HepG2 (cell line): ENCODE measurements around the gene CRYM. TPM values are rescaled to one million over a fixed set of nuclear protein-coding genes. Genes with fewer than 3 reads are reported as not detected.
A peak's percentile ranks its signal among the peaks of the same experiment; 100 is the strongest.

Source experiments
- DNMT3B ChIP-seq: conservative IDR thresholded peaks from 2 replicates; pipeline ENCODE4 v1.6.1; 2016; ENCODE audit warnings: missing biosample characterization, control low read depth
- MYNN ChIP-seq: sonication (generic); formaldehyde crosslinking; IDR thresholded peaks from 2 replicates; pipeline ENCODE4 v1.4.0; 2020; ENCODE audit warnings: mild to moderate bottlenecking, low read depth, missing genetic modification reagents
- NAIF1 ChIP-seq: sonication (generic); formaldehyde crosslinking; IDR thresholded peaks from 2 replicates; pipeline ENCODE4 v1.5.0; 2020; ENCODE audit warnings: mild to moderate bottlenecking, missing genetic modification reagents, borderline replicate concordance
- NFIC ChIP-seq: IDR thresholded peaks from 2 replicates; pipeline ENCODE4 v1.6.1; 2012; ENCODE audit warnings: mild to moderate bottlenecking, low read length, inconsistent platforms
- POLR2A ChIP-seq, 2 experiments: IDR thresholded peaks; 2 replicates each; pipeline ENCODE4 v1.6.1; 2011; ENCODE audit warnings: low read depth in 2 of 2, low read length in 2 of 2, mild to moderate bottlenecking in 1 of 2, moderate library complexity in 1 of 2; ENCODE audit not compliant: insufficient read depth in 1 of 2
- RBM22 ChIP-seq: fragments of 200-400 bp; formaldehyde crosslinking; optimal IDR thresholded peaks from 2 replicates; pipeline ENCODE3; 2017; ENCODE audit warnings: mild to moderate bottlenecking, low read length, moderate library complexity
- SPEN ChIP-seq: sonication (generic); formaldehyde crosslinking; IDR thresholded peaks from 2 replicates; pipeline ENCODE4 v1.5.1; 2020; ENCODE audit warnings: low read depth, mild to moderate bottlenecking, missing genetic modification reagents
- ZBED4 ChIP-seq: sonication (generic); formaldehyde crosslinking; IDR thresholded peaks from 2 replicates; pipeline ENCODE4 v1.4.0; 2020; ENCODE audit warnings: missing genetic modification reagents, borderline replicate concordance
- ZBTB43 ChIP-seq: sonication (generic); formaldehyde crosslinking; conservative IDR thresholded peaks from 2 replicates; pipeline ENCODE4 v1.4.0; 2020; ENCODE audit warnings: missing genetic modification reagents
- ZBTB8A ChIP-seq: sonication (generic); formaldehyde crosslinking; IDR thresholded peaks from 2 replicates; pipeline ENCODE4 v1.4.0; 2020; ENCODE audit warnings: mild to moderate bottlenecking, low read depth, missing genetic modification reagents, borderline replicate concordance
- ZNF781 ChIP-seq: sonication (generic); formaldehyde crosslinking; IDR thresholded peaks from 2 replicates; pipeline ENCODE4 v1.5.1; 2020; ENCODE audit warnings: borderline replicate concordance, mild to moderate bottlenecking, missing genetic modification reagents; ENCODE audit errors: not compliant biosample characterization
- polyA plus RNA-seq, 8 experiments: library from polyadenylated mRNA; depleted of rRNA in 3 of 8; stranded (reverse) in 7 of 8; unstranded in 1 of 8; fragments of >200 nt; fragmentation: Illumina TruSeq in 4 of 8; extraction: Trizol in 4 of 8; gene quantifications; 2 replicates each; pipeline versions ENCODE4 v1.2.1 to v1.2.3, GENCODE V29; 2011 to 2016; ENCODE audit warnings: low read depth in 4 of 8, missing spikeins in 1 of 8, mixed read lengths in 1 of 8; ENCODE audit not compliant: insufficient read depth in 1 of 8
- total RNA-seq, 5 experiments: library from RNA; depleted of rRNA; stranded (reverse); fragments of >200 nt; fragmentation: Illumina TruSeq; extraction: Trizol; gene quantifications; 2 replicates each; pipeline ENCODE4 v1.2.3, GENCODE V29; 2016; ENCODE audit warnings: low read depth in 1 of 5
- TF ChIP-seq, protein P1 (sequence below): sonication (generic); formaldehyde crosslinking; IDR thresholded peaks from 2 replicates; pipeline ENCODE4 v1.8.1; 2022; ENCODE audit warnings: mild to moderate bottlenecking, missing genetic modification reagents
- TF ChIP-seq, protein P2 (sequence below), 2 experiments: sonication (generic) in 1 of 2; formaldehyde crosslinking in 1 of 2; IDR thresholded peaks; 2 replicates each; pipeline versions ENCODE4 v1.4.0 to v1.6.1; 2016 to 2020; ENCODE audit warnings: borderline replicate concordance in 1 of 2, low read depth in 1 of 2, mild to moderate bottlenecking in 1 of 2, missing genetic modification reagents in 1 of 2

CRYM gene
- total and polyA plus RNA-seq, 2 of the 13 experiments (the other 11 are each of a cell fraction or from before 2014, with no cell fraction given): 1.9 to 2.2 TPM

GRCh38 chr16:21277927-21278706 lies at the start of gene CRYM (continued):
- TF ChIP-seq ZBTB43 (CRISPR knock-in tag) (peak; percentile 38; the same call in 1 of the 2 replicates), ZBED4 (0 out of 2 replicates have a peak, but pooled peaks have one; percentile 45), POLR2A (IDR thresholded peaks at IDR 0.05; ENCODE audit: insufficient read depth in 1 of 2, low read depth in 2 of 2, low read length in 2 of 2) (no peak), SPEN (peak; percentile 89), NFIC (no peak), NAIF1 (CRISPR knock-in tag) (no peak), MYNN (CRISPR knock-in tag) (no peak), ZBTB8A (CRISPR knock-in tag) (peak; percentile 73; the same call in 1 of the 2 replicates), RBM22 (no peak), ZNF781 (CRISPR knock-in tag) (no peak), DNMT3B (CRISPR knock-in tag) (no peak)
- TF ChIP-seq, protein P1, sequence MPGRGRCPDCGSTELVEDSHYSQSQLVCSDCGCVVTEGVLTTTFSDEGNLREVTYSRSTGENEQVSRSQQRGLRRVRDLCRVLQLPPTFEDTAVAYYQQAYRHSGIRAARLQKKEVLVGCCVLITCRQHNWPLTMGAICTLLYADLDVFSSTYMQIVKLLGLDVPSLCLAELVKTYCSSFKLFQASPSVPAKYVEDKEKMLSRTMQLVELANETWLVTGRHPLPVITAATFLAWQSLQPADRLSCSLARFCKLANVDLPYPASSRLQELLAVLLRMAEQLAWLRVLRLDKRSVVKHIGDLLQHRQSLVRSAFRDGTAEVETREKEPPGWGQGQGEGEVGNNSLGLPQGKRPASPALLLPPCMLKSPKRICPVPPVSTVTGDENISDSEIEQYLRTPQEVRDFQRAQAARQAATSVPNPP (CRISPR knock-in tag): no peak
- TF ChIP-seq, protein P2, sequence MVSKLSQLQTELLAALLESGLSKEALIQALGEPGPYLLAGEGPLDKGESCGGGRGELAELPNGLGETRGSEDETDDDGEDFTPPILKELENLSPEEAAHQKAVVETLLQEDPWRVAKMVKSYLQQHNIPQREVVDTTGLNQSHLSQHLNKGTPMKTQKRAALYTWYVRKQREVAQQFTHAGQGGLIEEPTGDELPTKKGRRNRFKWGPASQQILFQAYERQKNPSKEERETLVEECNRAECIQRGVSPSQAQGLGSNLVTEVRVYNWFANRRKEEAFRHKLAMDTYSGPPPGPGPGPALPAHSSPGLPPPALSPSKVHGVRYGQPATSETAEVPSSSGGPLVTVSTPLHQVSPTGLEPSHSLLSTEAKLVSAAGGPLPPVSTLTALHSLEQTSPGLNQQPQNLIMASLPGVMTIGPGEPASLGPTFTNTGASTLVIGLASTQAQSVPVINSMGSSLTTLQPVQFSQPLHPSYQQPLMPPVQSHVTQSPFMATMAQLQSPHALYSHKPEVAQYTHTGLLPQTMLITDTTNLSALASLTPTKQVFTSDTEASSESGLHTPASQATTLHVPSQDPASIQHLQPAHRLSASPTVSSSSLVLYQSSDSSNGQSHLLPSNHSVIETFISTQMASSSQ (IDR thresholded peaks at IDR 0.05; ENCODE audit: low read depth): no peak
- TF ChIP-seq, protein P2 (CRISPR knock-in tag; IDR thresholded peaks at IDR 0.05; ENCODE audit: borderline replicate concordance): peak; percentile 87
